ENCODE measurements around the gene ENTPD7.

- TF ChIP-seq CTCF (IDR thresholded peaks at IDR 0.05) (no peak), POLR2A (IDR thresholded peaks at IDR 0.05) (no peak)
Observed at GRCh38 chr10:99665304-99665703, 6.0 kb downstream of the ENTPD7 start.
